Measurements from ENCODE around the gene CCDC70. TPM values are rescaled to one million over a fixed set of nuclear protein-coding genes. Genes with fewer than 3 reads are reported as not detected.
"Not testable (repeated sequence)": the region's sequence is repeated elsewhere in the genome, so short reads cannot be mapped to it uniquely, and the experiment has no call there.

CCDC70 gene
- total RNA-seq, 8 experiments from 2014 or later: 0.17 to 0.90 (median 0.28) TPM; not detected in 4

DNA sequence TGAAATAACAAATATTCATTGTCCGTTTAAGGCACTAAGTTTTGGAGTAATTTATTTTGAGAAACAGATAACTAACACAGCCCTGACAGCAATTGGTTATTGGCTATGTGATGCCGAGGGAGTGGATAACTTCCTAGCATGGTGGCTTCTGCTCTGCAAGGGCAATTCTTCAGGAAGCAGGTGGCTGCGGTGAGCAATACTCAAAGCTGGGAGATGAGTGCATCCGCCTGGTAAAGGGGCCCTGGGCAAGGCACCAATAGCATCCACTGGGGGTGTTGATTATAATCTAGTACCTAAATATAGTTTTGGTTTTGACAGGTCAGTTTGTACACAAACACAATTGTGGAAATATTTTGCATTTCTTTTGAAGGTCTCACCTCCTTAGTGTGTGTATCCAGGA, 41.0 kb downstream of the CCDC70 start:
- H3K4me1 ChIP-seq (replicated peaks in 1 of 2): peaks cover 0 to 5% of the 10 kb centered on the region in 2 donors
- H3K27ac ChIP-seq: no peak overlapping the region
- in situ Hi-C loops (cut with MboI; ENCODE audit: low pct_unique_long_range_greater_than_20kb in 2 of 9, low sequenced_read_pairs in 9 of 9, unreplicated experiment in 9 of 9): loop anchor here in 1 of 9 experiments (25.0 kb wide), 1 partner anchor 235 kb away; the partner anchor contains the start of gene NEK5
- ATAC-seq (replicated peaks in 6 of 8): no peak
- H3K4me3 ChIP-seq: no peak overlapping the region
- 26 to 90% (median 86%) methylated on average over 1 to 3 of the region's 4 CpGs; no CpG with 5 or more reads in 5 of the 10 experiments for WGBS, 10 experiments

- Histone ChIP-seq H3K27ac (no peak overlapping the region), H3K4me3 (no peak overlapping the region), H3K4me1 (replicated peaks in 1 of 2) (peaks cover 0 to 5% of the 10 kb centered on the region in 2 donors)
- no peak for ATAC-seq (replicated peaks in 6 of 8)
- WGBS, 10 experiments: 44 to 100% (median 80%) methylated on average over 1 to 6 of the region's 6 CpGs; no CpG with 5 or more reads in 1 of the 10 experiments
- in situ Hi-C loops (cut with MboI; ENCODE audit: low pct_unique_long_range_greater_than_20kb in 2 of 9, low sequenced_read_pairs in 9 of 9, unreplicated experiment in 9 of 9): loop anchor here in 1 of 9 experiments (25.0 kb wide), 1 partner anchor 232 kb away; the partner anchor contains the start of gene NEK5
Measured at GRCh38 chr13:51905787-51906186, 44.0 kb downstream of the CCDC70 start.

- H3K4me1 ChIP-seq (replicated peaks in 1 of 2): peaks cover 0 to 5% of the 10 kb centered on the region in 2 donors
- ATAC-seq (replicated peaks in 6 of 8): peak in 6 of 8 experiments; percentile 31 to 94 (median 84)
- 0 to 100% (median 43%) methylated on average over 1 to 3 of the region's 3 CpGs; no CpG with 5 or more reads in 3 of the 10 experiments for WGBS, 10 experiments
- H3K27ac ChIP-seq: no peak overlapping the region
- in situ Hi-C loops (cut with MboI; ENCODE audit: low pct_unique_long_range_greater_than_20kb in 2 of 9, low sequenced_read_pairs in 9 of 9, unreplicated experiment in 9 of 9): loop anchor here in 1 of 9 experiments (25.0 kb wide), 1 partner anchor 231 kb away; the partner anchor contains the start of gene NEK5
- no peak overlapping the region for H3K4me3 ChIP-seq
Measured at GRCh38 chr13:51906581-51906980, 44.8 kb downstream of the CCDC70 start.

- 0 to 100% (median 84%) methylated on average over 1 to 8 of the region's 8 CpGs for WGBS, 10 experiments
- Histone ChIP-seq H3K4me3 (no peak overlapping the region), H3K27ac (no peak overlapping the region), H3K4me1 (replicated peaks in 1 of 2) (peaks cover 0 to 5% of the 10 kb centered on the region in 2 donors)
- peak in 2 of 8 experiments; percentile 25 to 45 for ATAC-seq (replicated peaks in 6 of 8)
- in situ Hi-C loops (cut with MboI; ENCODE audit: low pct_unique_long_range_greater_than_20kb in 2 of 9, low sequenced_read_pairs in 9 of 9, unreplicated experiment in 9 of 9): loop anchor here in 1 of 9 experiments (25.0 kb wide), 1 partner anchor 230 kb away; the partner anchor contains the start of gene NEK5
Measured at GRCh38 chr13:51907040-51907732, 45.4 kb downstream of the CCDC70 start.

DNA sequence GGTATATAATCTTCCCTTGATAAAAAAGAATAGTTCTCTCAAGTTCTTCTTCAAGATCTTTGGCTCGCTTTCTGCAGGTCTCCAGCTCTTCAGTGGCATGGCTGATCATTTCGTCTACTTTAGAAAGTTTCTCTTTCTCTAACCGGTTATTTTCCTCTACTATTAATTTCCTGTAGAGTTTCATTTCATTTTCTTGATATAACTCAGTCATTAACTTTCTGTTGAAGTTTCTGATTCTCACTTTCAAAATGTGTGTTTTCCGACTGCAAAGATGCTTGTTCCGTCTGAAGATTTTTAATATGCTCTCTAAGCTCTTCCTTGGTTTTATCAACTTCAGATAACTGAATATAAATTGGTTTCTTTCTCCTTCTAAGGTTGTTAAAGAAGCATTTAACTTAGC, 47.5 kb downstream of the CCDC70 start:
- H3K4me3 ChIP-seq; H3K27ac ChIP-seq; ATAC-seq (replicated peaks in 6 of 8): not testable (repeated sequence)
- in situ Hi-C loops (cut with MboI; ENCODE audit: low pct_unique_long_range_greater_than_20kb in 2 of 9, low sequenced_read_pairs in 9 of 9, unreplicated experiment in 9 of 9): loop anchor here in 1 of 9 experiments (25.0 kb wide), 1 partner anchor 228 kb away; the partner anchor contains the start of gene NEK5
- H3K4me1 ChIP-seq (replicated peaks in 1 of 2): peaks cover 14 to 19% of the 10 kb centered on the region in 2 donors
- 47 to 100% (median 90%) methylated on average over 1 to 5 of the region's 5 CpGs for WGBS, 10 experiments

GRCh38 chr13:51910508-51910907, 48.7 kb downstream of the CCDC70 start:
- H3K4me1 ChIP-seq (replicated peaks in 1 of 2): peaks cover 14 to 24% of the 10 kb centered on the region in 2 donors
- in situ Hi-C loops (cut with MboI; ENCODE audit: low pct_unique_long_range_greater_than_20kb in 2 of 9, low sequenced_read_pairs in 9 of 9, unreplicated experiment in 9 of 9): loop anchor here in 1 of 9 experiments (25.0 kb wide), 1 partner anchor 227 kb away; the partner anchor contains the start of gene NEK5
- no peak overlapping the region for H3K27ac ChIP-seq
- H3K4me3 ChIP-seq: no peak overlapping the region
- WGBS, 10 experiments: 80 to 86% (median 85%) methylated on average over 1 to 11 of the region's 12 CpGs; no CpG with 5 or more reads in 7 of the 10 experiments
- no peak for ATAC-seq (replicated peaks in 6 of 8)

- H3K4me1 ChIP-seq (replicated peaks in 1 of 2): peaks cover 14 to 19% of the 10 kb centered on the region in 2 donors
- WGBS, 10 experiments: 33 to 93% (median 86%) methylated on average over 2 to 7 of the region's 10 CpGs; no CpG with 5 or more reads in 4 of the 10 experiments
- H3K4me3 ChIP-seq: no peak overlapping the region
- ATAC-seq (replicated peaks in 6 of 8): peak in 2 of 8 experiments; percentile 35 to 65
- in situ Hi-C loops (cut with MboI; ENCODE audit: low pct_unique_long_range_greater_than_20kb in 2 of 9, low sequenced_read_pairs in 9 of 9, unreplicated experiment in 9 of 9): loop anchor here in 1 of 9 experiments (25.0 kb wide), 1 partner anchor 225 kb away; the partner anchor contains the start of gene NEK5
- H3K27ac ChIP-seq: no peak overlapping the region
Measured at GRCh38 chr13:51912091-51912490, 50.3 kb downstream of the CCDC70 start.

DNA sequence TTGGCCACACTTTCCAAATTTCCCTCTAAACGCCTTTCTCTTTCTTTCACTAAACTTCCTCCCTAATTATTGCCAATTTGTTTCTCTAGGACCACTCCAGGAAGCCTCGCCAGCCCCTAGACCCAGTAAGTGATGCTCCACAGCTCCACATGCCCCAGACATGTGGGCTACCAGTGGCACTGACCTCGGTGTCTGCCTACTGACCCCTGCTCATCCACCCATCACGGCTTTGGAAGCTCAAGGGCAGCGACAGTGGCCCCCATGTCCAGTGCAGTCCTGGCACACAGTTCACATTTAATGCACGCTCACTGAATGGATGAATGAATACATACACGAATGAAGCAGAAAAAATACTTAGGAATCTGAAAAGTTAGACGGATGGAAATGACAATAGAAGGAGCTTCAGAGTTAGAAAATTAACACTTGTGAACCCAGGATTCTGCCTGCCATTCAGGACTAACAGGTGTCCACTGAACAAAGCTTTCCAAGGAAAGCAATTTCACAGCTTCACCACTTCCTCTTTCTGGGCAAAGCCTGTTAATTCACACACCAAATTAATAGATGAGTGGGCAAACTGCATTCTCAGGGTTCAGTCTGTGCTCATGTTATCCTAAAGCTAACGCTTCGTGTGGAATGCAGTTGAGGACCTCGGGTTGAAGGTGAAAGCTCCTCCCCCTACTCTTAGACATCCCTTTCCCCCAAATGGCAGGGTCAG, 50.9 kb downstream of the CCDC70 start:
- in situ Hi-C loops (cut with MboI; ENCODE audit: low pct_unique_long_range_greater_than_20kb in 2 of 9, low sequenced_read_pairs in 9 of 9, unreplicated experiment in 9 of 9): loop anchor here in 1 of 9 experiments (25.0 kb wide), 1 partner anchor 225 kb away; the partner anchor contains the start of gene NEK5
- 15 to 81% (median 56%) methylated on average over 3 to 10 of the region's 11 CpGs; no CpG with 5 or more reads in 2 of the 10 experiments for WGBS, 10 experiments
- no peak for ATAC-seq (replicated peaks in 6 of 8)
- Histone ChIP-seq H3K27ac (no peak overlapping the region), H3K4me1 (replicated peaks in 1 of 2) (peaks cover 14 to 19% of the 10 kb centered on the region in 2 donors), H3K4me3 (no peak overlapping the region)

DNA sequence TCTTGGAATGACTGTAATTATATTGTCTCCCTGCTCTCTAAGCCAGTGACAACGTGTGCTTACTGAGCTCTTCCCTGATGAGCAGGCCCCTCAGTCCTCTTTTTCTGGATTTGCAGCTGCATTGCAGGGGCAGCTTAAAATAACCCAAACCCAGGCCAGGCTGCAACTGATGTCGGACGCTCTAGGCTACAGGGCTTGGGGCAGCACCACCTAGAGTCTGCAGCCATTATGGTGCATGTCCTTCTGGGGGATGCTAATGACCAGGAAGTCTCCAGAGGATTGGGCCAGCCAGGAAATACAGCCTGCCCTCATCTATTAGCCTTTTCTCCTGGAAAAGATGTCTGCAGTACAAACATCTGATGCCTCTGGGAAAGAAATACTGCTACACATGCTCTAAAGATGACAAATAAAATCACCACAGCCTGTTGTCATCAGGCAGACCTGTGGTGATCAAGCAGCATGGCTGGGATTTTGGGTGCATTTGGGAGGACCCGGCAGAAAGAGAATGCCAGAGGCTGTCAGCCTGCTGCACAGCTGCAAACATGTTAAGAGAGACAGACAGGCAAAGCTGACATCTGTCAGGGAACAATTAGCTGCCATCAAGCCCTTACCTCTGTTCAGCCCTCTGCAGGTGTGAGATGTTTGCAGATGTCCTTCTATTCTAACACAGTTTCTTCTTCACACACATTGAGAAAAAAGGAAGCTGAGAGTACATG, 51.8 kb downstream of the CCDC70 start:
- 0 to 83% (median 30%) methylated on average over 1 to 3 of the region's 4 CpGs; no CpG with 5 or more reads in 3 of the 10 experiments for WGBS, 10 experiments

DNA sequence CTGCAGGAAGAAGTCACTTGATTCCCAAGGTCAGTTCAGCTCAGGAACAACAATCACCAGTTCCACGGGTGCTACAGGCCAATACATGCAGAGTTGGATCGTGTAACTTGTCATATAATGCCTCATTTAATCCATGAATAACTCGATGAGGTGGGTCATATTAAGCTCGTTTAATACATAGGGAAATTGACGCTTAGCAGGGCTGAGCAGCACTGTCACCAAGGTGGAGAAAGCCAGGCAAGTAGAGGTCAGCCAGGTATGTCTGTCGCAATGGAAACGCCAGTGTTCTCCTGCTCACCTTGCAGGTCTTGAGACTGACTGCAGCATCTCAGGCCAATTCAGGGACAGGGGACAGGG, 52.3 kb downstream of the CCDC70 start:
- in situ Hi-C loops (cut with MboI; ENCODE audit: low pct_unique_long_range_greater_than_20kb in 2 of 9, low sequenced_read_pairs in 9 of 9, unreplicated experiment in 9 of 9): loop anchor here in 1 of 9 experiments (25.0 kb wide), 1 partner anchor 223 kb away; the partner anchor contains the start of gene NEK5
- 0 to 100% (median 73%) methylated on average over 1 to 5 of the region's 7 CpGs; no CpG with 5 or more reads in 1 of the 10 experiments for WGBS, 10 experiments
- H3K4me1 ChIP-seq (replicated peaks in 1 of 2): peaks cover 14 to 19% of the 10 kb centered on the region in 2 donors
- H3K27ac ChIP-seq: peak overlapping the region in 1 of 2 donors; percentile 48
- H3K4me3 ChIP-seq: no peak overlapping the region
- ATAC-seq (replicated peaks in 6 of 8): no peak

More for the DNA sequence above, 51.8 kb downstream of the CCDC70 start:
- Histone ChIP-seq H3K4me3 (no peak overlapping the region), H3K27ac (peak overlapping the region; percentile 18 to 48), H3K4me1 (replicated peaks in 1 of 2) (peaks cover 14 to 19% of the 10 kb centered on the region in 2 donors)
- peak; percentile 51 to 100 (median 98) for ATAC-seq (replicated peaks in 6 of 8)
- in situ Hi-C loops (cut with MboI; ENCODE audit: low pct_unique_long_range_greater_than_20kb in 2 of 9, low sequenced_read_pairs in 9 of 9, unreplicated experiment in 9 of 9): loop anchor here in 1 of 9 experiments (25.0 kb wide), 1 partner anchor 224 kb away; the partner anchor contains the start of gene NEK5

All from motor neuron (in vitro differentiated cells).